Spleen (tissue), 11 donors: ENCODE results near the gene SLC4A4. TPM values are rescaled to one million over a fixed set of nuclear protein-coding genes. Genes with fewer than 3 reads are reported as not detected.

ENCODE experiments used
- DNase-seq: peaks from one replicate; pipeline ENCODE4 v3.0.0-alpha.2; 2020
- H3K27ac ChIP-seq, 8 donors: fragments of 200-600 bp; sonication (generic) in 7 of 8; 1 replicate in 4 of 8; 2 replicates in 4 of 8; pipeline versions ENCODE4 v1.5.0 to v1.8.0; 2016 to 2021; ENCODE audit warnings: inconsistent platforms in 4 of 8, mild to moderate bottlenecking in 4 of 8, moderate library complexity in 1 of 8
- H3K27me3 ChIP-seq, 7 donors: fragments of 200-600 bp; sonication (generic) in 6 of 7; replicated peaks in 1 of 7; 1 replicate in 4 of 7; 2 replicates in 3 of 7; pipeline versions ENCODE4 v1.5.0 to v1.8.0; 2016 to 2021; ENCODE audit warnings: inconsistent platforms in 3 of 7, mild to moderate bottlenecking in 1 of 7
- H3K36me3 ChIP-seq, 6 donors: fragments of 200-600 bp; sonication (generic) in 5 of 6; 1 replicate in 4 of 6; 2 replicates in 2 of 6; pipeline versions ENCODE4 v1.5.0 to v1.8.0; 2016 to 2021; ENCODE audit warnings: inconsistent platforms in 2 of 6
- H3K4me1 ChIP-seq, 6 donors: fragments of 200-600 bp; sonication (generic) in 5 of 6; 1 replicate in 3 of 6; 2 replicates in 3 of 6; pipeline versions ENCODE4 v1.5.0 to v1.8.0; 2016 to 2021; ENCODE audit warnings: inconsistent platforms in 3 of 6
- H3K4me3 ChIP-seq, 8 donors: fragments of 200-600 bp; sonication (generic) in 7 of 8; 1 replicate in 4 of 8; 2 replicates in 4 of 8; pipeline versions ENCODE4 v1.5.0 to v1.8.0; 2016 to 2021; ENCODE audit warnings: inconsistent platforms in 4 of 8, mild to moderate bottlenecking in 4 of 8, moderate library complexity in 2 of 8
- H3K9me3 ChIP-seq, 8 donors: fragments of 200-600 bp; sonication (generic) in 7 of 8; 1 replicate in 4 of 8; 2 replicates in 4 of 8; pipeline versions ENCODE4 v1.5.0 to v1.8.0; 2016 to 2021; ENCODE audit warnings: inconsistent platforms in 4 of 8
- CTCF ChIP-seq, 11 experiments: fragments of 200-600 bp in 7 of 11; fragments of 450-650 bp in 4 of 11; sonication (generic) in 4 of 11; IDR thresholded peaks in 8 of 11; conservative IDR thresholded peaks in 3 of 11; 1 replicate in 7 of 11; 2 replicates in 4 of 11; pipeline versions ENCODE4 v1.4.0 to v1.8.0; 2016 to 2021; ENCODE audit warnings: antibody characterized with exemption in 11 of 11, inconsistent platforms in 4 of 11, mild to moderate bottlenecking in 1 of 11
- POLR2A ChIP-seq, 3 donors: fragments of 450-650 bp; IDR thresholded peaks; one replicate each; pipeline ENCODE4 v1.5.1; 2017; ENCODE audit warnings: antibody characterized with exemption in 3 of 3, mild to moderate bottlenecking in 1 of 3
- POLR2AphosphoS5 ChIP-seq, 3 donors: sonication (generic); formaldehyde crosslinking; IDR thresholded peaks; one replicate each; pipeline ENCODE4 v1.5.1; 2017; ENCODE audit warnings: antibody characterized with exemption in 3 of 3
- WGBS, 5 donors: extraction: QIAGEN DNeasy Blood & Tissue Kit in 3 of 5; methylation state at CpG; one replicate each; pipeline versions ENCODE4 v1.1.5 to v1.1.7; 2013 to 2018; 5-methylcytosine and 5-hydroxymethylcytosine counted together
- intact Hi-C: fragments of 100-400 bp; cut with DNase I; formaldehyde crosslinking; loops from one replicate; pipeline ENCODE4 v1.15.0; 2023; ENCODE audit warnings: low total_unique reads
- polyA plus RNA-seq, 3 donors: library from polyadenylated mRNA; stranded (reverse); fragments of 200-250 nt; gene quantifications; one replicate each; pipeline ENCODE4 v1.2.1, GENCODE V29; 2013
- total RNA-seq, 7 donors: library from RNA; depleted of rRNA in 3 of 7; stranded (reverse); fragments of >200 nt in 3 of 7; fragmentation: NEBNext Ultra II Directional in 4 of 7; extraction: Animal tissue kit (Norgen Biotek cat#: 25700) in 4 of 7; gene quantifications; one replicate each; pipeline versions ENCODE4 v1.1.0 to v1.2.1, GENCODE V29; 2016 to 2021
- donor health status: healthy with polysubstance abuse.
- donor health status: DM: no; HTN: no; CAD: no; lungs with moderate emphysema.
- donor health status: DM: no; HTN: no; CAD: no.
- donor health status: Bipolar disorder and iron deficiency.
- donor health status: healthy.
- donor health status: DM: no; HTN: no; CAD: no.
- donor health status: DM: yes; HTN: yes; CAD: no.

SLC4A4 gene
- total and polyA plus RNA-seq, 10 donors = 0.07 to 3.4 (median 1.4) TPM

- DNase-seq = no peak
- intact Hi-C loops = no loop called here
- Histone ChIP-seq H3K36me3 (no peaks in the 10 kb centered on the region), H3K27ac (no peak overlapping the region), H3K4me1 (no peaks in the 10 kb centered on the region), H3K27me3 (no peaks in the 10 kb centered on the region), H3K9me3 (no peaks in the 10 kb centered on the region), H3K4me3 (no peak overlapping the region)
- WGBS, 5 donors = 85 to 100% (median 94%) methylated on average over 1 of the region's 1 CpG
- TF ChIP-seq CTCF (IDR thresholded peaks at IDR 0.05 in 8 of 11, conservative IDR thresholded peaks at IDR 0.05 in 3 of 11) = no peak
- no peak for TF ChIP-seq POLR2A (IDR thresholded peaks at IDR 0.05)
- TF ChIP-seq POLR2AphosphoS5 (IDR thresholded peaks at IDR 0.05) = no peak
These were observed 57.6 kb downstream of the SLC4A4 start for GRCh38 chr4:71396382-71396781.

- no peaks in the 10 kb centered on the region for H3K9me3 ChIP-seq
- H3K36me3 ChIP-seq = no peaks in the 10 kb centered on the region
- H3K27me3 ChIP-seq = no peaks in the 10 kb centered on the region
- intact Hi-C loops = no loop called here
- DNase-seq = no peak
- TF ChIP-seq CTCF (IDR thresholded peaks at IDR 0.05 in 8 of 11, conservative IDR thresholded peaks at IDR 0.05 in 3 of 11) (no peak), POLR2A (IDR thresholded peaks at IDR 0.05) (no peak), POLR2AphosphoS5 (IDR thresholded peaks at IDR 0.05) (no peak)
- no peaks in the 10 kb centered on the region for H3K4me1 ChIP-seq
- no peak overlapping the region for H3K27ac ChIP-seq
- H3K4me3 ChIP-seq = no peak overlapping the region
These were observed 62.0 kb downstream of the SLC4A4 start for GRCh38 chr4:71400810-71401209.

- intact Hi-C loops = no loop called here
- Histone ChIP-seq H3K27ac (no peak overlapping the region), H3K9me3 (no peaks in the 10 kb centered on the region), H3K36me3 (no peaks in the 10 kb centered on the region), H3K4me3 (no peak overlapping the region), H3K27me3 (no peaks in the 10 kb centered on the region), H3K4me1 (no peaks in the 10 kb centered on the region)
- DNase-seq = no peak
- TF ChIP-seq POLR2AphosphoS5 (IDR thresholded peaks at IDR 0.05) (no peak), POLR2A (IDR thresholded peaks at IDR 0.05) (no peak), CTCF (IDR thresholded peaks at IDR 0.05 in 8 of 11, conservative IDR thresholded peaks at IDR 0.05 in 3 of 11) (no peak)
These were observed 63.8 kb downstream of the SLC4A4 start for GRCh38 chr4:71402616-71403015.

GRCh38 chr4:71404049-71404448 is 65.2 kb downstream of the SLC4A4 start:
- H3K27me3 ChIP-seq = no peaks in the 10 kb centered on the region
- intact Hi-C loops = no loop called here
- no peak overlapping the region for H3K27ac ChIP-seq
- H3K4me1 ChIP-seq = no peaks in the 10 kb centered on the region
- H3K36me3 ChIP-seq = no peaks in the 10 kb centered on the region
- no peak overlapping the region for H3K4me3 ChIP-seq
- no peak for DNase-seq
- peaks cover 0 to 10% (median 7%) of the 10 kb centered on the region in 8 donors for H3K9me3 ChIP-seq
- WGBS, 5 donors = 91 to 100% (median 97%) methylated on average over 1 of the region's 1 CpG
- TF ChIP-seq POLR2A (IDR thresholded peaks at IDR 0.05) (no peak), POLR2AphosphoS5 (IDR thresholded peaks at IDR 0.05) (no peak), CTCF (IDR thresholded peaks at IDR 0.05 in 8 of 11, conservative IDR thresholded peaks at IDR 0.05 in 3 of 11) (no peak)
